GM10248 (cell line): Measurements from ENCODE around the gene NEMP2.

ENCODE experiments used
- CTCF ChIA-PET: fragments of 300-600 bp; sonication (Branson Sonifier 250); formaldehyde crosslinking; extraction: SDS; loops from one replicate; lab custom pipeline; 2021; ENCODE audit warnings: antibody characterized with exemption; lab: Yijun Ruan, JAX
- POLR2A ChIA-PET: fragments of 350-650 bp; sonication (Branson Sonifier 250); formaldehyde crosslinking; extraction: SDS; loops from one replicate; lab custom pipeline; 2020; ENCODE audit warnings: antibody characterized with exemption; lab: Yijun Ruan, JAX
- DNase-seq: peaks from one replicate; pipeline ENCODE4 v3.0.0; 2012; ENCODE audit errors: extremely low spot score
- CTCF ChIP-seq: IDR thresholded peaks from 2 replicates; pipeline ENCODE4 v1.5.1; 2012; ENCODE audit warnings: mild to moderate bottlenecking, low read depth; ENCODE audit errors: extremely low read depth, missing control alignments, control extremely low read depth

NEMP2 gene

GRCh38 chr2:190524928-190525327, 9.6 kb downstream of the NEMP2 start:
- DNase-seq: no peak
- ChIA-PET POLR2A (no interaction called here), CTCF (no interaction called here)
- no peak for TF ChIP-seq CTCF

- no peak for DNase-seq
- no peak for TF ChIP-seq CTCF
- ChIA-PET POLR2A (no interaction called here), CTCF (interaction anchor here (1.5 kb wide), 1 partner anchor 9 kb away, joined by 6 read pairs; no protein-coding TSS in a partner anchor)
These were observed 14.4 kb downstream of the NEMP2 start for GRCh38 chr2:190519975-190520767.

- POLR2A ChIA-PET: no interaction called here
- no peak for DNase-seq
- CTCF ChIA-PET: interaction anchor here (1.4 to 1.7 kb wide), 3 partner anchors 8 to 15 kb away, joined by 4 read pairs; no protein-coding TSS in a partner anchor
- no peak for TF ChIP-seq CTCF
These were observed 17.1 kb downstream of the NEMP2 start for GRCh38 chr2:190517468-190517867.

GRCh38 chr2:190515687-190516086, 18.8 kb downstream of the NEMP2 start:
- TF ChIP-seq CTCF: no peak
- CTCF ChIA-PET: interaction anchor here (1.2 to 2.7 kb wide), 4 partner anchors 8 to 65 kb away, joined by 3 to 6 read pairs (median 5); no protein-coding TSS in a partner anchor
- POLR2A ChIA-PET: no interaction called here
- DNase-seq: no peak

GRCh38 chr2:190514676-190515075, 19.8 kb downstream of the NEMP2 start:
- CTCF ChIA-PET: interaction anchor here (1.2 to 4.2 kb wide), 7 partner anchors 9 to 171 kb away, joined by 3 to 22 read pairs (median 4); partner anchors contain the start of gene INPP1
- POLR2A ChIA-PET: no interaction called here
- no peak for DNase-seq
- TF ChIP-seq CTCF: no peak

- ChIA-PET CTCF (interaction anchor here (1.2 to 4.2 kb wide), 4 partner anchors 16 to 170 kb away, joined by 3 to 22 read pairs (median 4); partner anchors contain the start of gene INPP1), POLR2A (no interaction called here)
- no peak for DNase-seq
- no peak for TF ChIP-seq CTCF
These were observed 20.6 kb downstream of the NEMP2 start for GRCh38 chr2:190513877-190514276.
